Epithelial cell of esophagus (primary cell): ENCODE data around the gene MED7.

Experiments
- DNase-seq: peaks from one replicate; pipeline ENCODE4 v3.0.0; 2010; ENCODE audit warnings: low read depth
- H3K4me3 ChIP-seq: 2 replicates; pipeline ENCODE4 v1.5.1; 2011; ENCODE audit warnings: mild to moderate bottlenecking, low read length, control low read depth
- CTCF ChIP-seq: IDR thresholded peaks from 2 replicates; pipeline ENCODE4 v1.5.1; 2011; ENCODE audit warnings: low read depth, mild to moderate bottlenecking, low read length, control low read depth, inconsistent platforms; ENCODE audit not compliant: insufficient read depth; ENCODE audit errors: missing control alignments

Gene MED7

GRCh38 chr5:157184117-157184670, 41.5 kb upstream of the MED7 start:
- no peak for DNase-seq
- H3K4me3 ChIP-seq = no peak overlapping the region
- no peak for TF ChIP-seq CTCF

DNA sequence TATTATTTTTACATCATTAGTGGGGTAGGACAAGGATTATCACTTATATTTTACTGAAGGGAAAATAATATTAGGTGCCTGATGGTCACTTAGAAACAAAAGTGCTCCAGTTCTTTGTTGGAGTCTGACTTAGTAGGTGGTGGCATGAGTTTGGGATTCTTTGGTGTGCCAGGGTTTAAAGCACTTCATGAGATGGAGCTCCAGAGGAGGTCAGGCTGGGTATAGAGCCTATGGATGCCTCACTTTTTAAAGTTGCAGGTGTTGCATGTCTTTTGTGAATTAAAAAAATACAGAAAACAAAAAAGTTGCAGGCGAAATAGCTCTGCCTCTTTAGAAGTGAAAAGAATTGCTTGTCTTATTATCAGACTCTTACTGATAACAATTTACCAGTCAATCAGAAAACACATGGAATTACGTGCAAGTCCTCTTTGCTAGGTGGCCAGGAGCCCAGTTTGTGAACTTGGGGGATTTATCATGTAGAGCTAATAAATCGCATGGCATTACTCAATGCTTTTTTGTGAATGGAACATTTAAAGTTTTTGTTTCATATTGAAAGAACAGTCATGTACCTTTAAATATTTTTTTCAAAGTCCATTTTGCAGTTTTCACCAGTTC, 39.6 kb upstream of the MED7 start:
- no peak overlapping the region for H3K4me3 ChIP-seq
- no peak for DNase-seq
- no peak for TF ChIP-seq CTCF

- no peak for DNase-seq
- TF ChIP-seq CTCF = no peak
- H3K4me3 ChIP-seq = no peak within 1 kb of the TSS
These were observed 38.0 kb upstream of the MED7 start, which contains the start of gene ITK for GRCh38 chr5:157180374-157181264. ITK (plus strand) TSS chr5:157180840; CDS start chr5:157180978, 138 bp downstream.

GRCh38 chr5:157178966-157179365, 36.3 kb upstream of the MED7 start:
- no peak for DNase-seq
- no peak overlapping the region for H3K4me3 ChIP-seq
- TF ChIP-seq CTCF = no peak

DNA sequence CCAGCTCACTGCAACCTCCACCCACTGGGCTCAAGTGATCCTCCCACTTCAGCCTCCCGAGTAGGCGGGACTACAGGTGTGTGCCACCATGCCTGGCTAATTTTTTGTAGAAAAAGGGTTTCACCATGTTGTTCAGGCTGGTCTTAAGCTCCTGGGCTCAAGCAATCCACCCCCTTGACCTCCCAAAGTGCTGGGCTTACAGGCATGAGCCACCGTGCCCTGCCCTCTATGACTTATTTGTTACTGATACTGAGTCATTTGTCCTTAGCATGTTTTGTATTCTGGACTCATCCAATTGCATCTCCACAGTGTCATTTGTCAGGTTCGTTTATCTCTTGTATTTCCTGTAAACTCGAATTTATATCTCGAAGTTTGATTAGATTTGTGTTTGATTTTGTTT, 35.3 kb upstream of the MED7 start:
- TF ChIP-seq CTCF = no peak
- DNase-seq = no peak
- no peak overlapping the region for H3K4me3 ChIP-seq

DNA sequence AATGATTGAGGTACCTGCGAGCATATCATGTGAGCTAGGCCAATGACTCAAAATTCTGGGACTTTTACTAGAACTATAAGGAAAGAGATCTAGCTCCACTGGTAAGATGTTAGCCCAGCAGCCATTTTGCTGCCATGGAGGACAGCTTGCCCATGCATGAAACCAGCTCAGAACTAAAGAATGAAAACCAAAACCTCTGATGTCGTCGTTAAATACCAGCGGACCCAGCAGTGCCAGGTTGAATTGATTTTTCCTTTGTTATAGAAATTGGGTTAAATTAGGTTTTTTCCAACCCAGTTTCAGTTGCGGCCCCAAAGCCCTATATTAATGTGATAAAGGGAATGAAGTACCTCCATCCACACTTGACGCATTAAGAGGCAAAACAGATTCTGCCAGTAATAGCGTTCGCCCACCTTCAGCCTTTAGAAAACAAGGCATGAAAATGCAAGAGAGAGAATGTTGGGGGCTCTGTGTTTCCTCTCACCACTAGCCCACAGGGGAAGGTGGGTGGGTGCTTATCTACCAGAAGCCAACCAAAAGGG, 32.5 kb upstream of the MED7 start:
- no peak for DNase-seq
- no peak for TF ChIP-seq CTCF
- H3K4me3 ChIP-seq = no peak overlapping the region
